BLaER1 (cell line): Measurements from ENCODE around the gene NRIP2.

Experiments used
- H3K27ac ChIP-seq: shearing (Covaris generic); formaldehyde crosslinking; 2 replicates; pipeline ENCODE4 v1.8.1; 2022
- H3K27me3 ChIP-seq: shearing (Covaris generic); formaldehyde crosslinking; 2 replicates; pipeline ENCODE4 v1.8.1; 2022
- H3K36me3 ChIP-seq: shearing (Covaris generic); formaldehyde crosslinking; 2 replicates; pipeline ENCODE4 v1.8.1; 2022
- H3K4me1 ChIP-seq: shearing (Covaris generic); formaldehyde crosslinking; 2 replicates; pipeline ENCODE4 v1.8.1; 2022
- H3K4me2 ChIP-seq: shearing (Covaris generic); formaldehyde crosslinking; 2 replicates; pipeline ENCODE4 v1.8.1; 2022
- H3K4me3 ChIP-seq: shearing (Covaris generic); formaldehyde crosslinking; 2 replicates; pipeline ENCODE4 v1.8.1; 2022
- H3K9ac ChIP-seq: shearing (Covaris generic); formaldehyde crosslinking; 2 replicates; pipeline ENCODE4 v1.8.1; 2022
- H3K9me3 ChIP-seq: shearing (Covaris generic); formaldehyde crosslinking; 2 replicates; pipeline ENCODE4 v1.8.1; 2022
- H4K20me1 ChIP-seq: shearing (Covaris generic); formaldehyde crosslinking; 2 replicates; pipeline ENCODE4 v1.8.1; 2022
- Cebpa-rat ChIP-seq: shearing (Covaris generic); IDR thresholded peaks from 2 replicates; pipeline ENCODE4 v1.8.1; 2022

NRIP2 gene

DNA sequence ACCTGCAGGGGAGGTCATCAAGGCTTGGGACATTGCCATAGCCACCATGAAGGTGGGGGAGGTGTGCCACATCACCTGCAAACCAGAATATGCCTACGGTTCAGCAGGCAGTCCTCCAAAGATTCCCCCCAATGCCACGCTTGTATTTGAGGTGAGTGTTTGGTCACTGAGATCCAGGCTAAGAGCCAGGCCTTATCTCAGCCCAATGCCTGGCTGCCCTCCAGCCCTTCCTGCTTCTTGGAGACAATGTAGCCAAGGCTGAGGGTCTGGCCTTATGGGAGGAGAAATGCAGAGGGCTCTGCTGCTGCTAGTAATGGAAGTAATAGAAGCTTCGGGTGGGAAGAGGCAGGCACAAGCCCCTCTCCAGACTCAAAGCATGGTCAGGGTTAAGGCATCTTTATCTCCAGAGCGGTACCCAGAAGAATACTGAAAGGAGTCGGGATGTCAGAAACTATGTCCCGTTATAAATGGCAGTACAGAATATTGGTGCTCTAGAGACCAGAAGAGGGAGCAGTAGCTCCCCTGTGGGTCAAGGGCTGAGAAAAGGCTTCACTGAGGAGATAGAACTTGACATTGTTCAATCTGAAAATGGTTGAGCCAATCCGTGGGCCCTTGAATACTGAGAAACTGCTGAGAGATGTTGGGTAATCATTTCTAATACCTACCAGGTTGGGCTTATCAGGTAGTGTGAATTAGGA lies 37.0 kb downstream of the NRIP2 start:
- peaks cover 24% of the 10 kb centered on the region for H3K4me1 ChIP-seq
- H3K36me3 ChIP-seq, result peaks cover 62% of the 10 kb centered on the region
- H3K4me3 ChIP-seq, result no peak overlapping the region
- H3K9me3 ChIP-seq, result no peaks in the 10 kb centered on the region
- H4K20me1 ChIP-seq, result peaks cover 67% of the 10 kb centered on the region
- no peak overlapping the region for H3K4me2 ChIP-seq
- no peak overlapping the region for H3K9ac ChIP-seq
- H3K27ac ChIP-seq, result no peak overlapping the region
- H3K27me3 ChIP-seq, result peaks cover 23% of the 10 kb centered on the region
- no peak for TF ChIP-seq Cebpa-rat

DNA sequence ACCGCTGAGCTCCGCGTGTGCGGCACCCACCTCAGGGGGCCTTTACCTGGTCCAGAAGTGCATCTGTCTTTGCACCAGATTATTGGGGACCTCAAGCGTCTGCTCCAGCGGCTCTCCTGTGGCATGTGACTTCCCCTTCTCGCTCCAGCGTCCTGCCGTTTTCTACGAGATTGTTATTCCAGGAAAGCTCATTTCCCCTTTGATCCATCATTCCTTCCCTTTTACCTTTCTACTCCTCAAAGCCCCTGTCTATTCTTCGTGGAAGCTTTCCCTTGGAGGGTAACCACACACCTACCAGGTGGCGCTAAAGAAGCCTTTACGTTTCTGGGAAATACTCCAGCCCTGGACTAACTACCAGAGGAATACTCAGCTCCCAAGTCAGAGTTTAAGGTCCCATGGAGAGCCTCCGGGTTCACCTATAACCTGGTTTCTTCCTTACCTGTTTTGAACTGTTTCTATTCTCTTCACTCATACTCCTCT lies 38.6 kb downstream of the NRIP2 start:
- Histone ChIP-seq H3K9ac (peak overlapping the region; percentile 85), H3K4me3 (peak overlapping the region; percentile 87), H4K20me1 (peaks cover 56% of the 10 kb centered on the region), H3K27ac (peak overlapping the region; percentile 83), H3K9me3 (no peaks in the 10 kb centered on the region), H3K36me3 (peaks cover 45% of the 10 kb centered on the region), H3K27me3 (peaks cover 24% of the 10 kb centered on the region), H3K4me1 (peaks cover 29% of the 10 kb centered on the region), H3K4me2 (peak overlapping the region; percentile 98)
- no peak for TF ChIP-seq Cebpa-rat

DNA sequence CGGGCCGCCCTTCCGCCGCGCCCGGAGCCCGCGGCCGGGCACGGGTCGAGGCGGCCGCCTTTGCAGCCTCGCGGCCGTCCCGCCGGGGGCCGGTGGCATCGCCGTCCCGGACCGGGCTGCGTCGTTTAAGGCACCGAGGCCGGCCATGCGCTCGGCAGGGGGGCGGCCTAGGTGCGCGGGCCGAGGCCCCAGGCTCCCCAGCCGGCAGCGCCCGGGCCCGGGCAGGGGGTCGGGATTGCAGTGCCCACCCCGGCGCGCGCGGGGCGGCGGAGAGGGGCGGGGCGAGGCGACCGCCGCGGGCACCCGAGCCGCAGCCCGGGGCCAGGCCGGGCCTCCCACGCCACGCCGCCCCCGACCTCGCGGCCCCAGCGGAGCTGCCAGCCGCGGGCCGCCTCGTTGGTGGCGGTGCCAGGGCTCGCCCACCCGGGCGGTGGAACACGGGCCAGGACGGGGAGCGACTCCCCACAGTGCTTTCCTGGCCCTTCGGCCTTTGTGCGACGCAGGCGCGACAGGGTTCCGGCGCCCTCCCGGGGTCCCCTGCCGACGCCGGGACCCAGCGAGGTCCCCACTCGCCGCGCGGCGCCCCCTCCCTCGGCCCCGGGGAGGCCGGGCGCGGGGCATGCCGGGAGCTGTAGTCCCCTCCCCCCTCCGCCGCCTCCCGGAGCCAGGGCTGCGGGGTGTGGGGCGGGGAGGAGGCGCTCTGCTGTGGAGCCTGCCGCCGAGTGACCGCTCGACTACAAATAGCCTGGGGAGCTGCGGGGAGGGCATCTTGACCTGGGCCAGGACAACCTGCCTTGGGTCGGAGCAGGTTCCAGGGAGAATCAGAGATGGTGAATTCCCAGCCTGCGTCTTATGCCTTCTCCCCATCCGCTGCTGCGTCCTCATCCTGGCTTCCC lies 39.3 kb downstream of the NRIP2 start:
- H3K36me3 ChIP-seq, result peaks cover 38% of the 10 kb centered on the region

DNA sequence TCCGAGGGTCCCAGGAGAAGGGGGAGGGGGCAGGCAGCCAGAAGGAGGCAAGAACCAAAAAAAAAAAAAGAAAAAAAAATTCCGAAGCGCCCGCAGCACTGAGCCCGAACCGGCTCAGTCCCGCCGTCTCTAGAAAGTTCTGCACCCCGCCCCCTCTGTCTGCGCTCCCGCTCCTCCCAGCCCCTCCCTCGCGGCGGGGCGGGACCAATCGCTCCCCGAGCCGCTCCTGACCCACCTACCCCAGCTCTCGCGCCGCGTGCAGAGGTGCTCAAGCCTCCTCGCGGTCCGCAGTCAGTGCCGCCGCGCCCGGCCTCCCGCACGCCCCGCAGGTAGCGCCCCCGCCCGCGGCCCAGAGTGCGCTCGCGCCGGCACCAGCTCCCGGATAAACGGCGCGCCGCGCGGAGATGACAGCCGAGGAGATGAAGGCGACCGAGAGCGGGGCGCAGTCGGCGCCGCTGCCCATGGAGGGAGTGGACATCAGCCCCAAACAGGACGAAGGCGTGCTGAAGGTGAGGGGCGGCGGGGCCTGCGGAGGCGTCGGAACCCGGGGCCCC lies 40.0 kb downstream of the NRIP2 start, which contains the start of gene FKBP4:
FKBP4 (plus strand) TSS at position 235 of the 554 bp plus-strand sequence; CDS start at position 405, 170 bp downstream.
- peaks cover 42% of the 10 kb centered on the region for H4K20me1 ChIP-seq
- peak within 1 kb of the TSS; percentile 87 for H3K4me3 ChIP-seq
- peak within 1 kb of the TSS; percentile 85 for H3K9ac ChIP-seq
- peaks cover 29% of the 10 kb centered on the region for H3K4me1 ChIP-seq
- no peak for TF ChIP-seq Cebpa-rat
- peak within 1 kb of the TSS; percentile 98 for H3K4me2 ChIP-seq
- peaks cover 24% of the 10 kb centered on the region for H3K27me3 ChIP-seq
- no peaks in the 10 kb centered on the region for H3K9me3 ChIP-seq
- H3K27ac ChIP-seq, result peak within 1 kb of the TSS; percentile 83
- H3K36me3 ChIP-seq, result peaks cover 31% of the 10 kb centered on the region

More for the DNA sequence above, 39.3 kb downstream of the NRIP2 start:
- Histone ChIP-seq H3K9me3 (no peaks in the 10 kb centered on the region), H3K4me3 (peak overlapping the region; percentile 87), H3K27ac (peak overlapping the region; percentile 83), H3K4me2 (peak overlapping the region; percentile 98), H4K20me1 (peaks cover 49% of the 10 kb centered on the region), H3K9ac (peak overlapping the region; percentile 85), H3K27me3 (peaks cover 24% of the 10 kb centered on the region), H3K4me1 (peaks cover 29% of the 10 kb centered on the region)
- TF ChIP-seq Cebpa-rat, result no peak

DNA sequence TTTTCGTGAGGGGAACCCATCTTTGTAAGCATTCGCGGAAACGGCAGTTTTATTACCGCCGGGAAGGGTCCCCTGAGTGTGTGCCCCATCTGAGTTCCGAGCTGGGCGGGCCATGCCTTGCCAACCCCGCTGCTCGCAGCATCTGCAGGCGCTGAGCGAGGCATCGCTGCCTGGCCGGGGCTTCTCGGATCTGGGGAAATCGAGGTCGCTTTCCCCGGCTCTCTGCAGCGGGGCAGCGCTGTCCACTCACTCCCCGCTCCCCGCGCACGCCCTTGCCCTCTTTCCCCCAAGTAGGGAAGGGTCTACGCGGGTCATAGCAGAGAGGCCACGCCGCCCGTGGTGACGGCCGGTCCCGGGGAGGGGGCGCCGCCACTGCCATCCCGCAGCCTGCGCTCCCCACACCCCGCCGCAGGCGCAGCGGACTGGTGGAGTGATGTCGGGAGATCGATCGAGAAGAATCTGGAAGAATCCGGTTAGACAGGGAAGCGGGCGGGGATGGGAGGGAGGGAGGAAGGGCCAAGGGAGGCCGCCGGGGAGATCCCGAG lies 40.6 kb downstream of the NRIP2 start:
- peak overlapping the region; percentile 87 for H3K4me3 ChIP-seq
- no peaks in the 10 kb centered on the region for H3K9me3 ChIP-seq
- peaks cover 29% of the 10 kb centered on the region for H3K4me1 ChIP-seq
- H3K27me3 ChIP-seq, result peaks cover 24% of the 10 kb centered on the region
- H3K4me2 ChIP-seq, result peak overlapping the region; percentile 98
- no peak for TF ChIP-seq Cebpa-rat
- H4K20me1 ChIP-seq, result peaks cover 36% of the 10 kb centered on the region
- peaks cover 26% of the 10 kb centered on the region for H3K36me3 ChIP-seq
- no peak overlapping the region for H3K9ac ChIP-seq
- no peak overlapping the region for H3K27ac ChIP-seq

DNA sequence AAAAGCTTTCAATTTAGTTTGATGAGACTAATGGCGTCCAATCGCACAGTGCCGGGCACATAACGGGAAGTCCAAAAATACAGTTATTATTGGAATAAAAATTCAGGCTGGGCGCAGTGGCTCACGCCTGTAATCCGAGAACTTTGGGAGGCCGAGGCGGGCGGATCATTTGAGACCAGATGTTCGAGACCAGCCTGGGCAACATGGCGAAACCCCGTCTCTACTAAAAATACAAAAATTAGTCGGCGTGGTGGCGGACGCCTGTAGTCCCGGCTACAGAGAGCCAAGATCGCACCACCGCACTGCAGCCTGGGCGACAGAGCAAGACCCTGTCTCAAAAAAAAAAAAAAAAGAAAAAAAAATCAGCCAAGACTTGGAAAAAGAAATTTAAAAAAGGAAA lies 41.3 kb downstream of the NRIP2 start:
- peak overlapping the region; percentile 98 for H3K4me2 ChIP-seq
- H3K4me1 ChIP-seq, result peaks cover 29% of the 10 kb centered on the region
- peaks cover 24% of the 10 kb centered on the region for H3K27me3 ChIP-seq
- peaks cover 29% of the 10 kb centered on the region for H4K20me1 ChIP-seq
- no peak overlapping the region for H3K27ac ChIP-seq
- no peak overlapping the region for H3K9ac ChIP-seq
- no peak overlapping the region for H3K4me3 ChIP-seq
- no peak for TF ChIP-seq Cebpa-rat
- H3K36me3 ChIP-seq, result peaks cover 19% of the 10 kb centered on the region
- no peaks in the 10 kb centered on the region for H3K9me3 ChIP-seq

DNA sequence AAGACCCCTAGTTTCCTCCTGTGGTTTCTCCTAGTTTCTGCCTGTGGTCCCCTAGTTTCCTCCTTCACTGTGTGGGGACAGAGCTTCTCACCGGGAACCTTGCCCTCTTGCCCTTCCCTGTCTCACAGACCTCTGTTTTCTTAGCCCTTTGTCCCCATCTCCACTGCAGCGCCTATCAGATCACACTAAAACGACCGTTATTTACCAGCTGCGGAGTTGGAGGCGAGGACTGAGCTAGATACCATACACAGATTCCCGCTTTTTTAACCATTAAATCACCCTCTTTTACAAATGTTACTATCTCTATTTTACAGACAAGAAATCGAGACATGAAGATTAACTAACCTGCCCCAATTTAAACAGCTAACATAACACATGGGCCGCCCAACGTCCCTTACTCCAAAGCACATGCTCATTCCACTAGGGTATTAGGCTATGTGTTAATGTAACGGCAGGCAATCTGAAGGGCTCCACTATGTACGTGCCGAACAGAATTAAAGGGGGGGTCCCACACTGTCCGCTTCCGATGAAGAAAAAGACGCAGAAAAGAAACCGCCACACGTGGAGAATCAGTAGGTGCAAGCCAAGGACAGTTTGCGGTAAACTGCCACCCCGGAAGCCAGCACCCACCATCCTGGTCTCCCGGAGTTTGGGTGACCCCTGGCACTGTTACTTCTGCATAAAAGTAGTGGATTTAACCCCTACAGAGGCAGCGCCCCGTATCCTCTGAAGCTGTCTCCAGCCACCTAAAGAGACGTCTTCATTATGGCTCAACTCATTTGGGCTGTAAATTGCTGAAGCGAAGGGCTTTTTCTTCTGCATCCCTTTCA lies 41.9 kb downstream of the NRIP2 start:
- Histone ChIP-seq H3K9me3 (no peaks in the 10 kb centered on the region), H4K20me1 (peaks cover 22% of the 10 kb centered on the region), H3K4me2 (peak overlapping the region; percentile 20), H3K9ac (no peak overlapping the region), H3K4me1 (peaks cover 29% of the 10 kb centered on the region), H3K27ac (no peak overlapping the region), H3K4me3 (no peak overlapping the region), H3K36me3 (peaks cover 12% of the 10 kb centered on the region), H3K27me3 (peaks cover 24% of the 10 kb centered on the region)
- no peak for TF ChIP-seq Cebpa-rat

DNA sequence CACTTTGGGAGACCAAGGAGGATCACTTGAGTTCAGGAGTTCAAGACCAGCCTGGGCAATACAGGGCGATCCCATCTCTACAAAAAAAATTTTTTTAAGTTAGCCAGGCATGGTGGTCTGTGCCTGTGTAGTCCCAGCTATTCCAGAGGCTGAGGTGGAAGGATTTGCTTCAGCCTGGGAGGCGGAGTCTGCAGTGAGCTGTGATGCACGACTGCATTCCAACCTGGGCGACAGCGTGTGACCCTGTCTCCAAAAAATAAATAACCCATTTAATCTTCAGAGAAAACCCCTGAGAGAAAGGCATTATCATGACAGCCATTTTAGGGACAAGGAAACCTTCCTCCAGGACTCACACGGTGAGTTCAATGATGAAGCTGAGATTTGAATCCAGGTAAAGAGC lies 43.7 kb downstream of the NRIP2 start:
- no peak overlapping the region for H3K4me2 ChIP-seq
- H3K4me3 ChIP-seq, result no peak overlapping the region

DNA sequence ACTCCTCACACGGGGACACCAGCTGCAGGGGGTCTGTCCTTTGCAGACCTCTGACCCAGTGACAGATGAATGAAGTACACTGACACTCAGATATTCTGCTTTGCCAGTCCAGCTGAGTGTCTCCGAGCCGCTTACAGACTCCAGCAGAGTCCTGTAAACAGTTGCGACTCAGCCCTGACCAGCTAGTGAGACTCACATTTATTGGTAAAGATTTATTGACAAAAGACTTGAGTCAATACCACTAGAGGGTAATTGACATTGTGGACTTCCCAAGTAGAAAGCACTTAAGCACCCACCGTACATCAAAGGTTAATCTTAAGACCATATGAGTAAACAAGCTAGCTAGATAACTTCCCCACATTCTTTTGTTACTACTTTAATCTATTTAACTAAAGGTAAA lies 49.8 kb downstream of the NRIP2 start:
- no peak for TF ChIP-seq Cebpa-rat
- H3K9ac ChIP-seq, result no peak overlapping the region

More for the DNA sequence above, 43.7 kb downstream of the NRIP2 start:
- Histone ChIP-seq H4K20me1 (peaks cover 4% of the 10 kb centered on the region), H3K27ac (no peak overlapping the region), H3K36me3 (no peaks in the 10 kb centered on the region), H3K9ac (no peak overlapping the region), H3K4me1 (peaks cover 18% of the 10 kb centered on the region), H3K27me3 (peaks cover 24% of the 10 kb centered on the region), H3K9me3 (no peaks in the 10 kb centered on the region)
- TF ChIP-seq Cebpa-rat, result no peak

More for the DNA sequence above, 49.8 kb downstream of the NRIP2 start:
- H4K20me1 ChIP-seq, result peaks cover 17% of the 10 kb centered on the region; the same call in 1 of the 2 replicates
- no peaks in the 10 kb centered on the region for H3K27me3 ChIP-seq
- H3K4me3 ChIP-seq, result no peak overlapping the region
- no peak overlapping the region for H3K27ac ChIP-seq
- no peaks in the 10 kb centered on the region for H3K9me3 ChIP-seq
- H3K4me2 ChIP-seq, result no peak overlapping the region
- H3K4me1 ChIP-seq, result peaks cover 9% of the 10 kb centered on the region; the same call in 1 of the 2 replicates
- H3K36me3 ChIP-seq, result no peaks in the 10 kb centered on the region
